HCT116 (cell line): Measurements from ENCODE around the gene ITPR2. TPM values are rescaled to one million over a fixed set of nuclear protein-coding genes. Genes with fewer than 3 reads are reported as not detected.

Source experiments
- ATAC-seq: fragments of 200-7000 bp; cut with Tn5 transposase; 2 replicates; pipeline ENCODE4 v1.9.1; 2020; ENCODE audit warnings: mild to moderate bottlenecking, moderate library complexity
- BruUV-seq: library from RNA; stranded (reverse); fragments of 400-500 nt; replicated peaks from 2 replicates; lab custom pipeline; 2021; lab: Mats Ljungman, UMichigan
- CTCF ChIA-PET: fragments of 300-600 bp; sonication (Branson Sonifier 250); formaldehyde crosslinking; loops from one replicate; lab custom pipeline; 2021; ENCODE audit warnings: antibody characterized with exemption; lab: Charles Lee
- POLR2A ChIA-PET: fragments of 300-600, 350-600 bp; sonication (Branson Sonifier 250); formaldehyde crosslinking; loops from one replicate; lab custom pipeline; 2021; ENCODE audit warnings: antibody characterized with exemption; lab: Charles Lee
- RAD21 ChIA-PET, 2 experiments: fragments of 300-600 bp; sonication (Branson Sonifier 250); formaldehyde crosslinking; loops; one replicate each; lab custom pipeline; 2023; ENCODE audit warnings: low total read pairs in 2 of 2; ENCODE audit not compliant: uncharacterized antibody in 2 of 2, unreplicated experiment in 2 of 2, low non-redundant PET in 1 of 2; lab: Charles Lee
- DNase-seq: peaks from one replicate; pipeline ENCODE4 v3.0.0-alpha.2; 2010; ENCODE audit warnings: low read depth, low spot score
- H2AFZ ChIP-seq: fragments of 200-600 bp; shearing (Covaris generic), sonication (generic); 2 replicates; pipeline ENCODE4 v1.6.1; 2017; ENCODE audit warnings: low read depth, mixed run types, mixed read lengths, antibody characterized with exemption, low read length; ENCODE audit not compliant: poor library complexity, severe bottlenecking
- H3K27ac ChIP-seq: 2 replicates; pipeline ENCODE4 v1.5.1; 2012; ENCODE audit warnings: low read depth, low read length
- H3K27me3 ChIP-seq: fragments of 200-600 bp; sonication (generic); 2 replicates; pipeline ENCODE4 v1.6.1; 2016; ENCODE audit warnings: mixed run types, low read length, mixed read lengths; ENCODE audit not compliant: insufficient read depth
- H3K36me3 ChIP-seq, 2 experiments: fragments of 200-500 bp in 1 of 2; fragments of 200-600 bp in 1 of 2; sonication (Bioruptor generic) in 1 of 2; sonication (generic) in 1 of 2; 2 replicates each; pipeline versions ENCODE4 v1.5.1 to v1.6.1; 2014 to 2016; ENCODE audit warnings: low read length in 2 of 2, inconsistent platforms in 1 of 2, mixed read lengths in 1 of 2, mixed run types in 1 of 2; ENCODE audit not compliant: insufficient read depth in 2 of 2, control insufficient read depth in 1 of 2
- H3K4me1 ChIP-seq, 2 experiments: fragments of 200-600 bp in 1 of 2; sonication (generic) in 1 of 2; 2 replicates each; pipeline versions ENCODE4 v1.5.1 to v1.6.1; 2012 to 2017; ENCODE audit warnings: low read length in 2 of 2, inconsistent platforms in 1 of 2, mild to moderate bottlenecking in 1 of 2, mixed read lengths in 1 of 2, mixed run types in 1 of 2, moderate library complexity in 1 of 2; ENCODE audit not compliant: insufficient read depth in 2 of 2, control insufficient read depth in 1 of 2
- H3K4me2 ChIP-seq: fragments of 200-600 bp; sonication (generic); 2 replicates; pipeline ENCODE4 v1.6.1; 2017; ENCODE audit warnings: mixed run types, low read length, mixed read lengths
- H3K4me3 ChIP-seq, 2 experiments: fragments of 200-600 bp in 1 of 2; sonication (generic) in 1 of 2; replicated peaks in 1 of 2; 2 replicates each; pipeline ENCODE4 v1.5.1; 2011 to 2016; ENCODE audit warnings: low read length in 2 of 2, control low read depth in 1 of 2, low read depth in 1 of 2, mild to moderate bottlenecking in 1 of 2, mixed read lengths in 1 of 2, mixed run types in 1 of 2
- H3K79me2 ChIP-seq: fragments of 200-600 bp; sonication (generic); 2 replicates; pipeline ENCODE4 v1.6.1; 2017; ENCODE audit warnings: mild to moderate bottlenecking, mixed run types, low read length, moderate library complexity, mixed read lengths; ENCODE audit not compliant: insufficient read depth
- H3K9ac ChIP-seq: fragments of 200-600 bp; sonication (generic); 2 replicates; pipeline ENCODE4 v1.6.1; 2016; ENCODE audit warnings: low read length, mixed read lengths
- H3K9me2 ChIP-seq: fragments of 200-600 bp; sonication (generic), shearing (Covaris generic); 2 replicates; pipeline ENCODE4 v1.6.1; 2017; ENCODE audit warnings: mixed run types, mild to moderate bottlenecking, moderate library complexity; ENCODE audit not compliant: insufficient read depth
- H3K9me3 ChIP-seq, 2 experiments: fragments of 200-500 bp in 1 of 2; fragments of 200-600 bp in 1 of 2; sonication (Bioruptor generic) in 1 of 2; sonication (generic) in 1 of 2; 2 replicates each; pipeline ENCODE4 v1.6.1; 2014 to 2017; ENCODE audit warnings: low read length in 2 of 2, mixed read lengths in 2 of 2, inconsistent platforms in 1 of 2, low read depth in 1 of 2, mild to moderate bottlenecking in 1 of 2, mixed run types in 1 of 2, moderate library complexity in 1 of 2; ENCODE audit not compliant: control insufficient read depth in 1 of 2, insufficient read depth in 1 of 2
- H4K20me1 ChIP-seq: fragments of 200-600 bp; sonication (generic), shearing (Covaris generic); 2 replicates; pipeline ENCODE4 v1.6.1; 2017; ENCODE audit warnings: mixed run types, mild to moderate bottlenecking, moderate library complexity; ENCODE audit not compliant: insufficient read depth
- ATF3 ChIP-seq: IDR thresholded peaks from 2 replicates; pipeline ENCODE4 v1.6.1; 2012
- CTCF ChIP-seq, 3 experiments: fragments of 200-600 bp in 1 of 3; sonication (generic) in 1 of 3; IDR thresholded peaks in 2 of 3; conservative IDR thresholded peaks in 1 of 3; 2 replicates each; pipeline ENCODE4 v1.5.1; 2012 to 2017; ENCODE audit warnings: low read depth in 2 of 3, low read length in 2 of 3, antibody characterized with exemption in 1 of 3, borderline replicate concordance in 1 of 3, control low read depth in 1 of 3, mild to moderate bottlenecking in 1 of 3, mixed read lengths in 1 of 3, mixed run types in 1 of 3, moderate library complexity in 1 of 3; ENCODE audit not compliant: insufficient read depth in 1 of 3
- EGR1 ChIP-seq: IDR thresholded peaks from 2 replicates; pipeline ENCODE4 v1.6.1; 2012; ENCODE audit warnings: low read depth
- ELF1 ChIP-seq: IDR thresholded peaks from 2 replicates; pipeline ENCODE4 v1.6.1; 2012; ENCODE audit warnings: low read depth, borderline replicate concordance
- EZH2 ChIP-seq: fragments of 200-600 bp; sonication (generic); IDR thresholded peaks from 2 replicates; pipeline ENCODE4 v1.6.1; 2017; ENCODE audit warnings: antibody characterized with exemption, mixed run types
- FOSL1 ChIP-seq: IDR thresholded peaks from 2 replicates; pipeline ENCODE4 v1.6.1; 2012; ENCODE audit warnings: low read depth
- JUND ChIP-seq: IDR thresholded peaks from 2 replicates; pipeline ENCODE4 v1.6.1; 2012
- POLR2A ChIP-seq: IDR thresholded peaks from 2 replicates; pipeline ENCODE4 v1.7.0; 2011; ENCODE audit warnings: borderline replicate concordance; ENCODE audit not compliant: insufficient read depth, insufficient read length; ENCODE audit errors: extremely low read depth
- POLR2AphosphoS5 ChIP-seq: IDR thresholded peaks from 2 replicates; pipeline ENCODE4 v1.6.1; 2011; ENCODE audit warnings: mild to moderate bottlenecking, low read depth, low read length, moderate library complexity
- RAD21 ChIP-seq: IDR thresholded peaks from 2 replicates; pipeline ENCODE4 v1.6.1; 2012; ENCODE audit warnings: low read depth, mild to moderate bottlenecking
- REST ChIP-seq: IDR thresholded peaks from 2 replicates; pipeline ENCODE4 v1.6.1; 2012; ENCODE audit warnings: low read depth
- SP1 ChIP-seq: IDR thresholded peaks from 2 replicates; pipeline ENCODE4 v1.6.1; 2012; ENCODE audit warnings: low read depth
- TCF7L2 ChIP-seq: IDR thresholded peaks from 2 replicates; pipeline ENCODE4 v1.7.0; 2011; ENCODE audit warnings: borderline replicate concordance, inconsistent platforms; ENCODE audit not compliant: insufficient read depth, insufficient read length; ENCODE audit errors: extremely low read depth
- YY1 ChIP-seq: IDR thresholded peaks from 2 replicates; pipeline ENCODE4 v1.6.1; 2011; ENCODE audit warnings: low read length, low read depth, moderate library complexity, mild to moderate bottlenecking; ENCODE audit not compliant: insufficient replicate concordance; ENCODE audit errors: extremely low read depth
- ZBTB33 ChIP-seq: IDR thresholded peaks from 2 replicates; pipeline ENCODE4 v1.6.1; 2011; ENCODE audit warnings: mild to moderate bottlenecking, low read length, moderate library complexity; ENCODE audit not compliant: insufficient replicate concordance; ENCODE audit errors: extremely low read depth
- ZFX ChIP-seq: fragments of 450-650 bp; IDR thresholded peaks from 2 replicates; pipeline ENCODE4 v1.6.1; 2017
- ZNF274 ChIP-seq: fragments of 200-500 bp; sonication (Bioruptor generic); IDR thresholded peaks from 2 replicates; pipeline ENCODE4 v1.6.1; 2014; ENCODE audit warnings: mild to moderate bottlenecking, low read depth, low read length, inconsistent platforms
- intact Hi-C: fragments of 100-400 bp; cut with micrococcal nuclease; formaldehyde crosslinking; loops from 2 replicates; pipeline ENCODE4 v1.10.0; 2022
- total RNA-seq: library from RNA; stranded (reverse); gene quantifications from one replicate; pipeline ENCODE4 v1.2.1, GENCODE V29; 2021; ENCODE audit not compliant: unreplicated experiment

ITPR2 gene
- total RNA-seq, 1 experiment from 2014 or later, result 6.5 TPM

- TF ChIP-seq ATF3 (no peak), CTCF (IDR thresholded peaks at IDR 0.05 in 2 of 3, conservative IDR thresholded peaks at IDR 0.05 in 1 of 3; ENCODE audit: borderline replicate concordance in 1 of 3, insufficient read depth in 1 of 3, low read depth in 2 of 3, low read length in 2 of 3) (no peak), RAD21 (no peak), ELF1 (no peak), ZNF274 (no peak), ZBTB33 (no peak), JUND (no peak), EZH2 (no peak), ZFX (no peak), FOSL1 (no peak), EGR1 (no peak), REST (no peak), POLR2AphosphoS5 (no peak), POLR2A (no peak), SP1 (no peak), YY1 (no peak), TCF7L2 (no peak)
- TF ChIP-seq, all 23 proteins: peak for 0
- no peak overlapping the region for H2AFZ ChIP-seq
- no peaks in the 10 kb centered on the region for H3K27me3 ChIP-seq
- no peaks in the 10 kb centered on the region for H3K36me3 ChIP-seq
- ATAC-seq, result no peak
- RAD21 ChIA-PET, result no interaction called here
- DNase-seq, result no peak
- no peaks in the 10 kb centered on the region for H3K9me2 ChIP-seq
- peaks cover 0 to 5% of the 10 kb centered on the region in 2 experiments; a peak in 3 of 4 replicates for H3K4me1 ChIP-seq
- intact Hi-C loops, result no loop called here
- H3K4me3 ChIP-seq, result no peak overlapping the region
- no peaks in the 10 kb centered on the region for H4K20me1 ChIP-seq
- CTCF ChIA-PET, result no interaction called here
- H3K9ac ChIP-seq, result no peak overlapping the region
- H3K9me3 ChIP-seq, result no peaks in the 10 kb centered on the region
- H3K27ac ChIP-seq, result no peak overlapping the region
- H3K79me2 ChIP-seq, result no peaks in the 10 kb centered on the region
- BruUV-seq, result no TSS peak
- POLR2A ChIA-PET, result no interaction called here
- no peak overlapping the region for H3K4me2 ChIP-seq
Observed at GRCh38 chr12:26726956-26727355, 106.0 kb downstream of the ITPR2 start.
